Progenitor cell of endocrine pancreas (in vitro differentiated cells): Measurements from ENCODE around the gene DCN. TPM values are rescaled to one million over a fixed set of nuclear protein-coding genes. Genes with fewer than 3 reads are reported as not detected.

Experiments used
- DNase-seq: peaks from one replicate; pipeline ENCODE4 v3.0.0; 2021; ENCODE audit warnings: low spot score; ENCODE audit not compliant: unreplicated experiment
- H3K27ac Mint-ChIP-seq: 2 replicates; pipeline ENCODE4 v1.8.0; 2021; ENCODE audit warnings: mild to moderate bottlenecking, moderate library complexity, mixed read lengths
- H3K27me3 Mint-ChIP-seq: 2 replicates; pipeline ENCODE4 v1.8.0; 2021; ENCODE audit warnings: mixed read lengths
- H3K36me3 Mint-ChIP-seq: 2 replicates; pipeline ENCODE4 v1.8.0; 2022; ENCODE audit warnings: mixed read lengths; ENCODE audit not compliant: insufficient read depth
- H3K4me1 Mint-ChIP-seq: 2 replicates; pipeline ENCODE4 v1.8.0; 2021; ENCODE audit warnings: low read depth, mixed read lengths
- H3K4me3 Mint-ChIP-seq: 2 replicates; pipeline ENCODE4 v1.8.0; 2021; ENCODE audit warnings: low read depth, mild to moderate bottlenecking, moderate library complexity, mixed read lengths
- H3K9me3 Mint-ChIP-seq: 2 replicates; pipeline ENCODE4 v1.8.0; 2021; ENCODE audit warnings: low read depth, mixed read lengths
- CTCF ChIP-seq: fragments of 200-600 bp; sonication (generic); IDR thresholded peaks from one replicate; pipeline ENCODE4 v1.5.0; 2021; ENCODE audit warnings: antibody characterized with exemption, mild to moderate bottlenecking; ENCODE audit not compliant: unreplicated experiment
- total RNA-seq: library from RNA; stranded (reverse); gene quantifications from 2 replicates; pipeline ENCODE4 v1.2.1, GENCODE V29; 2021

DCN gene
- total RNA-seq, 1 donor from 2014 or later: not detected

GRCh38 chr12:91100906-91101305, 81.7 kb downstream of the DCN start:
- Mint-ChIP-seq H3K27ac (no peak overlapping the region), H3K4me1 (peaks cover 2% of the 10 kb centered on the region), H3K27me3 (no peaks in the 10 kb centered on the region), H3K36me3 (no peaks in the 10 kb centered on the region), H3K4me3 (no peak overlapping the region), H3K9me3 (no peaks in the 10 kb centered on the region)
- no peak for DNase-seq
- TF ChIP-seq CTCF: no peak

- no peak for DNase-seq
- H3K9me3 Mint-ChIP-seq: peaks cover 5% of the 10 kb centered on the region
- TF ChIP-seq CTCF: no peak
- H3K27ac Mint-ChIP-seq: no peak overlapping the region
- H3K36me3 Mint-ChIP-seq: peaks cover 2% of the 10 kb centered on the region
- peaks cover 2% of the 10 kb centered on the region for H3K4me1 Mint-ChIP-seq
- H3K27me3 Mint-ChIP-seq: no peaks in the 10 kb centered on the region
- H3K4me3 Mint-ChIP-seq: no peak overlapping the region
Measured at GRCh38 chr12:91099836-91100235, 82.8 kb downstream of the DCN start.

GRCh38 chr12:91099341-91099740, 83.3 kb downstream of the DCN start:
- TF ChIP-seq CTCF: no peak
- DNase-seq: no peak
- H3K27me3 Mint-ChIP-seq: no peaks in the 10 kb centered on the region
- peaks cover 5% of the 10 kb centered on the region for H3K9me3 Mint-ChIP-seq
- H3K36me3 Mint-ChIP-seq: peaks cover 2% of the 10 kb centered on the region
- H3K4me1 Mint-ChIP-seq: peaks cover 2% of the 10 kb centered on the region
- no peak overlapping the region for H3K27ac Mint-ChIP-seq
- H3K4me3 Mint-ChIP-seq: no peak overlapping the region

GRCh38 chr12:91098941-91099340, 83.7 kb downstream of the DCN start:
- peaks cover 2% of the 10 kb centered on the region for H3K36me3 Mint-ChIP-seq

GRCh38 chr12:91098461-91098860, 84.2 kb downstream of the DCN start:
- Mint-ChIP-seq H3K9me3 (peaks cover 5% of the 10 kb centered on the region), H3K4me3 (no peak overlapping the region), H3K4me1 (peaks cover 2% of the 10 kb centered on the region), H3K36me3 (peaks cover 2% of the 10 kb centered on the region), H3K27ac (no peak overlapping the region), H3K27me3 (no peaks in the 10 kb centered on the region)
- TF ChIP-seq CTCF: no peak
- DNase-seq: no peak

More at GRCh38 chr12:91098941-91099340, 83.7 kb downstream of the DCN start:
- no peaks in the 10 kb centered on the region for H3K27me3 Mint-ChIP-seq
- DNase-seq: no peak
- peaks cover 2% of the 10 kb centered on the region for H3K4me1 Mint-ChIP-seq
- TF ChIP-seq CTCF: no peak
- no peak overlapping the region for H3K4me3 Mint-ChIP-seq
- H3K27ac Mint-ChIP-seq: no peak overlapping the region
- peaks cover 5% of the 10 kb centered on the region for H3K9me3 Mint-ChIP-seq
